Fibroblast of villous mesenchyme (primary cell): Measurements from ENCODE around the gene ADAM12. TPM values are rescaled to one million over a fixed set of nuclear protein-coding genes. Genes with fewer than 3 reads are reported as not detected.
"Not testable (repeated sequence)": the region's sequence is repeated elsewhere in the genome, so short reads cannot be mapped to it uniquely, and the experiment has no call there.

Source experiments
- DNase-seq: peaks from one replicate; pipeline ENCODE4 v3.0.0-alpha.2; 2010; ENCODE audit warnings: low read depth
- H3K4me3 ChIP-seq: 2 replicates; pipeline ENCODE4 v1.5.1; 2011; ENCODE audit warnings: low read depth, mild to moderate bottlenecking, low read length
- total RNA-seq: library from RNA; depleted of rRNA; stranded (reverse); fragments of >200 nt; gene quantifications from 2 replicates; pipeline ENCODE4 v1.2.3, GENCODE V29; 2012
- TF ChIP-seq, protein P1 (sequence below): IDR thresholded peaks from 2 replicates; pipeline ENCODE4 v1.5.1; 2012; ENCODE audit warnings: low read depth, mild to moderate bottlenecking, low read length; ENCODE audit not compliant: insufficient read depth

Gene ADAM12
- total RNA-seq, 1 donor, result 22.5 TPM

DNA sequence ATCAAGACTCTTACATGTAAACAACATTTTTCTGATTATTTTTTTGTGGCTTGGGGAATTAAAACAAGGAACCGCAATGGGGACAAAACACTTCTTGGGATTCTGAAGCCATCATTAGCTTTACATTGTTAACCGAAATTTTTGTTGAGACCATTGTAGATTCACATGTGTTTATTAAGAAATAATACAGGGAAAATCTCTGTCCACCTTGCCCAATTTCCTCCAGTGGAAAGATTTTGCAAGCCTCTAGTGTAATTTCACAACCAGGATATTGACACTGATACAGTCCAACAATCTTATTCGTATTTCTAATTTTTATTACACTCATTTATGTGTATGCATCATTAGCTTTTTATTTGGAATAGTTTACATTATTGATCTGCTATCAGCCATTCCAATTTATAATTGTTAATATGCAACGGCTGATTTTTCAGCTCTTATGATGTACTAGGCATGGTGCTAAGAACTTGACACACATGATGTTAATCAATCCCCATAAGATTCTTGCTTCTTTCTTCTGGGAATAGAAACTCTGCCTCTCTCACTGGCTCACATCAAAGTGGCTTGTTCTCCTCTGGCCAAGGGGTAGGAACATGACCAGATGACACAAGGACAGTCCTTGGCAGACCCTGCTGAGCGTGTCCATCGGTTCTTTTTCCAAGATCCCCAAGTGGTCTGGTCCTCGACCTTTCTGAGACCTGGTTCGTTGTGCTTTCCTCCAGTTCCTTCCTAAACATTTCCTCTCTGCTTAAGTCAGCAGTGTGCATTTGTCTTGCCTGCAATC is 137.6 kb downstream of the ADAM12 start:
- TF ChIP-seq, protein P1, sequence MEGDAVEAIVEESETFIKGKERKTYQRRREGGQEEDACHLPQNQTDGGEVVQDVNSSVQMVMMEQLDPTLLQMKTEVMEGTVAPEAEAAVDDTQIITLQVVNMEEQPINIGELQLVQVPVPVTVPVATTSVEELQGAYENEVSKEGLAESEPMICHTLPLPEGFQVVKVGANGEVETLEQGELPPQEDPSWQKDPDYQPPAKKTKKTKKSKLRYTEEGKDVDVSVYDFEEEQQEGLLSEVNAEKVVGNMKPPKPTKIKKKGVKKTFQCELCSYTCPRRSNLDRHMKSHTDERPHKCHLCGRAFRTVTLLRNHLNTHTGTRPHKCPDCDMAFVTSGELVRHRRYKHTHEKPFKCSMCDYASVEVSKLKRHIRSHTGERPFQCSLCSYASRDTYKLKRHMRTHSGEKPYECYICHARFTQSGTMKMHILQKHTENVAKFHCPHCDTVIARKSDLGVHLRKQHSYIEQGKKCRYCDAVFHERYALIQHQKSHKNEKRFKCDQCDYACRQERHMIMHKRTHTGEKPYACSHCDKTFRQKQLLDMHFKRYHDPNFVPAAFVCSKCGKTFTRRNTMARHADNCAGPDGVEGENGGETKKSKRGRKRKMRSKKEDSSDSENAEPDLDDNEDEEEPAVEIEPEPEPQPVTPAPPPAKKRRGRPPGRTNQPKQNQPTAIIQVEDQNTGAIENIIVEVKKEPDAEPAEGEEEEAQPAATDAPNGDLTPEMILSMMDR, result no peak
- H3K4me3 ChIP-seq, result no peak overlapping the region
- DNase-seq, result peak; percentile 88

DNA sequence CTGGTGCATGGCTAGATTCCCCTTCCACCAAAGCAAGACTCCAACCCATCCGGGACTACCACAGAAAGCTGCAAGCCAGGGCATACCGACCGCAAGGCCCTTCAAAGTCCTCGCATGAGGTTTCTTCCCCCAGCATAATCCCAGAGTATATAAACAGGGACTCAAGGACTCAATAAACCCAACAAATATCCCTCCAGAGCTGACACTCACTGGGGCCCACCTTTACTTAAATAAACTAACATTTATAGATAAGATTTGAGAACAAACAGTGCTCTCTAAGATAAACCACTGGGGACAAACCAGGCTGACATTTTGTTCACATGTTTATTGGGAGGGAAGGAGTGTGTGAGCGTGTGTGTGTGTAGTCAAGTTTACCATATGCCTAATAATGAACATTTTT is 138.2 kb downstream of the ADAM12 start:
- TF ChIP-seq, protein P1, result no peak
- H3K4me3 ChIP-seq, result no peak overlapping the region
- peak; percentile 98 for DNase-seq

DNA sequence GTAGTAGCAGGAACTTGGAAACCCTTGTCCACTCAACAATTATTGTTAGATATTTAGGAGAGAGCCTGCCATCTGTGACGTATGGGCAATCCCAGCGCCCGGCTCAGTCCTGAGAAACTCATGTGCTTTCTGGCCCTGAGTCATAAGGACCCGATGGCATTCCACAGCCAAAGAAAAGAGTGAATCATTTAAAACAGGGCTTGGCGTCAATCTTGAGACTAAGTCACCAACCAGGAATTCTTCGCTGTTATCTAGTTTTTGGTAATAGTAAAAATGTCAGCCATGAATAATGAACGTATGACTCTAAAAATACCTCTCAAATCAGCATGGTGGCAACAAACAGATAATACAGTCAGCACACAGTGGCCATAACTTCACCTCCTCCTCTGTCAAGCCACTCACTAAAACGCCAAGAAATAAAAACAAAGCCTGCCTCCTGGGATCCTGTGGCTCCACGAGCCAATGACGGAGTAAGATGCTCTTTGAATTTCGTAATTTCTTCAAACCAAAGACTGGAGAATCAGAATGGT is 140.8 kb downstream of the ADAM12 start:
- TF ChIP-seq, protein P1, result no peak
- DNase-seq, result peak; percentile 100

DNA sequence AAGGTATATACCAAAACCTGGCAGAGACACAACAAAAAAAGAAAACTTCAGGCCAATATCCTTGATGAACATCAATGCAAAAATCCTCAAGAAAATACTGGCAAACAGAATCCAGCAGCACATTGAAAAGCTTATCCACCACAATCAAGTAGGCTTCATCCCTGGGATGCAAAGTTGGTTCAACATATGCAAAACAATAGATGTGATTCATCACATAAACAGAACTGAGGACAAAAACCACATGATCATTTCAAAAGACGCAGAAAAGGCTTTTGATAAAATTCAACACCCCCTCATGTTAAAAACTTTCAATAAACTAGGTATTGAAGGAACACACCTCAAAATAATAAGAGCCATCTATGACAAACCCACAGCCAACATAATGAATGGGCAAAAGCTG is 141.9 kb downstream of the ADAM12 start:
- peak; percentile 59 for DNase-seq
- not testable (repeated sequence) for H3K4me3 ChIP-seq

More for the DNA sequence above, 140.8 kb downstream of the ADAM12 start:
- H3K4me3 ChIP-seq, result no peak overlapping the region

DNA sequence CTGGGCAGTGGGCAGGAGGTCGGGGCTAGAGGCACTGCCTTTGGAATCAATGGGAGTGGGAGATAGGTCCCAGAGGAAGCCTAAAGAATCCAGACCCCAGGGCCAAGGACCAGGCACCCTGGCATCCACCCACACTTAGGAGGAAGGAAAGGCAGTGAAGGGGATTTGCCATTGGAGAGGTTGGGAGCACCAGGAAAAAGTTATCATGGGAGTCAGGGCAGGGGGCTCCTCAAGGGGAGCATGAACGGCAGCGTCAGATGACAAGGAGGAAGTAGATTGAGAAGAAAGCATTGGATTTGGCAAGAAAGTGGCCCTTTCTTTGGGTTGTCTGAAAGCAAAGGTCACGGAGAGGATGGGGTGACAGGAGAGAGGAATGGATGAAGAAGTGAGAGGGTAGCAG is 142.8 kb downstream of the ADAM12 start:
- TF ChIP-seq, protein P1, result no peak

DNA sequence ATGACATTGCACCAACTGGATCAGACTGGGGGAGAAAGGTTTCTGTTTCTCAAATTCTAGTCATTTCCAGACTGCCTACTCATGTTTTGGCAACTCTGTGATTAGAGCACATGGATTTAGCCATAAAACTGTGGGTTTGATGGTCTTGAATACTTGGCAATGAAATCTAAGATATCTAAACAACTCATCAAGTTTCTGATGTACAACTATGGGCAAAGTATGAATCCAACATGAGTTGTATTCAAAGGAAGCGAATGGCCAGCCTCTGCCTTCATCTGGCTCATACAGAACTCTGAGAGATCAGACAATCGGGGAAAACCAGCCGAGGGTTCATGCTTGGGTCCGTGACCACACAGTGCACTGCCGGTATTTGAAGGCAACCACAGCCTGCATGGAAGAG is 144.3 kb downstream of the ADAM12 start:
- DNase-seq, result peak; percentile 87
- TF ChIP-seq, protein P1, result no peak
- H3K4me3 ChIP-seq, result no peak overlapping the region

More for the DNA sequence above, 142.8 kb downstream of the ADAM12 start:
- no peak overlapping the region for H3K4me3 ChIP-seq
- DNase-seq, result no peak

DNA sequence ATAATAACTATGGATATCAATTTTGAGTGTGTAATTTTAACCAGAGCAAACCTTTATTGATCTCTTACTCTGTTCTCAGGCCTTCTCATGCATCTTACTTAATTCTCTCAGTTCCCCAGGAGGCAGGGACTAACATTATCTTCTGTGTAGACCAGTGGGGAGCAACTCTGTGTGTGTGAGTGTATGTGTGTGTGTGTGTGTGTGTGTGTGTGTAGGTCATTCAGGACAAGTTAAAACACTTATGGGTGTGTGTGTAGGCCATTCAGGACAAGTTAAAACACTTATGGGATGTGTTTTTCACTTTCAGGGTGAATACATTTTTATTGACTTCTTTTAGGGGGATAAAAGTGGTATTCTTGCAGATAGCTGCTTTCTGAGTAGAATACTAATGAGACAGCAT is 145.0 kb downstream of the ADAM12 start:
- TF ChIP-seq, protein P1, result no peak
- no peak for DNase-seq
- H3K4me3 ChIP-seq, result no peak overlapping the region
